Prostate gland (tissue), 2 donors: ENCODE data around the gene PPP2R2B. TPM values are rescaled to one million over a fixed set of nuclear protein-coding genes. Genes with fewer than 3 reads are reported as not detected.

Experiments used
- DNase-seq: peaks from one replicate; pipeline ENCODE4 v3.0.0-alpha.2; 2019; ENCODE audit warnings: low spot score
- H3K27ac ChIP-seq, 2 donors: fragments of 200-600 bp; sonication (generic); 2 replicates each; pipeline ENCODE4 v1.5.1; 2017 to 2019
- H3K27me3 ChIP-seq: fragments of 200-600 bp; sonication (generic); replicated peaks from 2 replicates; pipeline ENCODE4 v1.5.1; 2019; ENCODE audit not compliant: insufficient read depth
- H3K36me3 ChIP-seq, 2 donors: fragments of 200-600 bp; sonication (generic); 1 replicate in 1 of 2; 2 replicates in 1 of 2; pipeline versions ENCODE4 v1.5.1 to v1.8.1; 2017 to 2019
- H3K4me1 ChIP-seq: fragments of 200-600 bp; sonication (generic); replicated peaks from 2 replicates; pipeline ENCODE4 v1.5.1; 2019
- H3K4me3 ChIP-seq, 2 donors: fragments of 200-600 bp; sonication (generic); 2 replicates each; pipeline ENCODE4 v1.5.1; 2017 to 2019
- H3K9me3 ChIP-seq: fragments of 200-600 bp; sonication (generic); 2 replicates; pipeline ENCODE4 v1.5.1; 2017
- POLR2A ChIP-seq: fragments of 450-650 bp; IDR thresholded peaks from one replicate; pipeline ENCODE4 v1.6.1; 2016; ENCODE audit warnings: antibody characterized with exemption, mild to moderate bottlenecking
- POLR2AphosphoS5 ChIP-seq: sonication (generic); formaldehyde crosslinking; IDR thresholded peaks from one replicate; pipeline ENCODE4 v1.6.1; 2017; ENCODE audit warnings: antibody characterized with exemption
- WGBS: methylation state at CpG from one replicate; pipeline ENCODE4 v1.1.5; 2018; 5-methylcytosine and 5-hydroxymethylcytosine counted together
- intact Hi-C: fragments of 100-400 bp; cut with DNase I; formaldehyde crosslinking; loops from one replicate; pipeline ENCODE4 v1.14.2; 2022
- total RNA-seq, 2 donors: library from RNA; depleted of rRNA; stranded (reverse); fragments of >200 nt; gene quantifications; one replicate each; pipeline ENCODE4 v1.1.0, GENCODE V29; 2016
- TF ChIP-seq, protein P1 (sequence below), 4 experiments: fragments of 200-600 bp in 2 of 4; fragments of 450-650 bp in 2 of 4; sonication (generic) in 2 of 4; IDR thresholded peaks; 1 replicate in 3 of 4; 2 replicates in 1 of 4; pipeline ENCODE4 v1.5.1; 2016 to 2019; ENCODE audit warnings: antibody characterized with exemption in 4 of 4, mild to moderate bottlenecking in 2 of 4, moderate library complexity in 2 of 4

The PPP2R2B gene
- total RNA-seq, 2 donors from 2014 or later = 0.68 to 2.6 TPM

DNA sequence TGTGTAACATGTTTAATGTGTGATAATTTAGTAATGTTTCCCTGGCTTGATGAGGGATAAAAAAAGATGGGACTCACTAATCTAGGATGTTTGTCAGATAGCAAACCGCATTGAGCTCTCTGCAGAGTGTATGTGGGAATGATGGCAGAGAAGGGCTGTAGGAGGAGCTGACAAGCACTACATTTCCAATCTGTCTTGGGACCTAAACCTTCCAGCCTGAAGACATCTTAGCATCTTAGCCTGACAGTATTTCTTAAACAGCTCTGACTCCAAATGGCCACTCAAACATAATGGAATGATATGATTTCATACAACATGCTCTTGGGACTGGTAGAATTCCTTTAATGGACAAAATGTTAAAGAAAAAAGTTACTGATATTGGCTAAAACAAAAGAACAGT, 116.7 kb downstream of the PPP2R2B start:
- Histone ChIP-seq H3K9me3 (no peaks in the 10 kb centered on the region), H3K36me3 (no peaks in the 10 kb centered on the region), H3K27ac (no peak overlapping the region), H3K4me1 (no peaks in the 10 kb centered on the region), H3K4me3 (no peak overlapping the region), H3K27me3 (peaks cover 2% of the 10 kb centered on the region)
- DNase-seq = no peak
- TF ChIP-seq POLR2A = no peak
- WGBS = 71% methylated on average over 1 of the region's 1 CpG
- intact Hi-C loops = no loop called here

DNA sequence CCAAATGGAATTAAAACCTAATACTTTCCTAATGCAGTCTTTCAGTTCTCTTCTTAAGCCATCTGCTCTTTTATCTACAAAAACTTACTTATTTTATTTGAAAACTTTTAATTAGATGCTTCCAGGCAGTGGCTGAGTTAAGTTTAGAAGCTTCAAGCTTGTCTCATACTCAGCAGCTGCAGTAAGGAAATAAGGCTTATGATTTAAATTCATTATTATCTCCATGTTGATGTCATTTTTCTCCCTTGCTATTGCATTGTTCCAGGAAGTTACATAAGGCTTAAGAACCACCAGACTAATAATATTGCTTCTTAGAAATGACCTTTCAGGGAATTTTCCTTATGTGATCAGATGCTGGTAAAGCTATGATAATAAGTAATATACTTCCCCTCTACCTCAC, 119.6 kb downstream of the PPP2R2B start:
- intact Hi-C loops = no loop called here
- Histone ChIP-seq H3K9me3 (no peaks in the 10 kb centered on the region), H3K4me3 (no peak overlapping the region), H3K36me3 (no peaks in the 10 kb centered on the region), H3K27me3 (peaks cover 2% of the 10 kb centered on the region), H3K27ac (no peak overlapping the region), H3K4me1 (no peaks in the 10 kb centered on the region)
- TF ChIP-seq, protein P1, sequence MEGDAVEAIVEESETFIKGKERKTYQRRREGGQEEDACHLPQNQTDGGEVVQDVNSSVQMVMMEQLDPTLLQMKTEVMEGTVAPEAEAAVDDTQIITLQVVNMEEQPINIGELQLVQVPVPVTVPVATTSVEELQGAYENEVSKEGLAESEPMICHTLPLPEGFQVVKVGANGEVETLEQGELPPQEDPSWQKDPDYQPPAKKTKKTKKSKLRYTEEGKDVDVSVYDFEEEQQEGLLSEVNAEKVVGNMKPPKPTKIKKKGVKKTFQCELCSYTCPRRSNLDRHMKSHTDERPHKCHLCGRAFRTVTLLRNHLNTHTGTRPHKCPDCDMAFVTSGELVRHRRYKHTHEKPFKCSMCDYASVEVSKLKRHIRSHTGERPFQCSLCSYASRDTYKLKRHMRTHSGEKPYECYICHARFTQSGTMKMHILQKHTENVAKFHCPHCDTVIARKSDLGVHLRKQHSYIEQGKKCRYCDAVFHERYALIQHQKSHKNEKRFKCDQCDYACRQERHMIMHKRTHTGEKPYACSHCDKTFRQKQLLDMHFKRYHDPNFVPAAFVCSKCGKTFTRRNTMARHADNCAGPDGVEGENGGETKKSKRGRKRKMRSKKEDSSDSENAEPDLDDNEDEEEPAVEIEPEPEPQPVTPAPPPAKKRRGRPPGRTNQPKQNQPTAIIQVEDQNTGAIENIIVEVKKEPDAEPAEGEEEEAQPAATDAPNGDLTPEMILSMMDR (IDR thresholded peaks at IDR 0.05) = no peak
- TF ChIP-seq POLR2A (no peak), POLR2AphosphoS5 (no peak)
- no peak for DNase-seq

DNA sequence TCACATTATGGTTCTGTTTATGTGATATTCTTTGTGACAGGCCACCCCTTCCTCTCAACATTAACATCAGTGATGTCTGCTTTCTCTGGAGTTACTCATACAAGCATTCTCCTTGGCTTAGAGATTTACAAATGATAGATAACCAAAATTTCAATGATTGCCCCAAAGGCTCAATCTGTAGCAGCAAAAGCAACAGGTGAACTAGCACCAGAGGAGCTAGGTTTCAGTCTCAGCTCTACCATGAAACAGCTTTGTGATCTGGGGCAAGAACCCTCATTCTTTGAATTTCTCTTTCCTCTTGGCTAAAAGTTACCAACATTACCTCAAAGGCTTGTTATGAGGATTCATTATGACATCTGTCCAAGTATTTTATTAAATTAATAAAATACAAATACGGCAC, 120.5 kb downstream of the PPP2R2B start:
- intact Hi-C loops = no loop called here
- DNase-seq = no peak
- no peak overlapping the region for H3K4me3 ChIP-seq
- H3K4me1 ChIP-seq = no peaks in the 10 kb centered on the region
- TF ChIP-seq POLR2A = no peak
- H3K9me3 ChIP-seq = no peaks in the 10 kb centered on the region
- H3K27ac ChIP-seq = no peak overlapping the region
- 79% methylated on average over 1 of the region's 1 CpG for whole genome bisulfite sequencing
- H3K27me3 ChIP-seq = no peaks in the 10 kb centered on the region
- no peaks in the 10 kb centered on the region for H3K36me3 ChIP-seq

DNA sequence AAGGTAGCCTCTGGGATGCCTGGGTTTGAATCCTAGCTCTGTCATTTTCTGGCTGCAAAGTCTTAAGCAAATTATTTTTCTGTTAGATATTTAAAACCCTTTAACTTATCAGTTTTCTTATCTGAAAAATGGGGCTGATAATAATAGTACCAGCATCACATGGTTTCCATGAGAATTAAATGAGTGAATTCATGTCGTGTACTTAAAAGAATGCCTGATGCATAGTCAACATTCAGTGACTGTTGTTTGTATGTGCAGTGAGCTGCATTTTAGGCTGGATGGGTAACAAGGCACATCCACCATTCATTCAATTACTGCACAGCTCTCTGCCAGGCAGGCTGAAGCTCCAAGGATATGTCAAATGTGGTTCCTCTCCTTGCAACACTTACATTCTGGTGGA, 122.0 kb downstream of the PPP2R2B start:
- no peaks in the 10 kb centered on the region for H3K36me3 ChIP-seq
- no peaks in the 10 kb centered on the region for H3K9me3 ChIP-seq
- H3K27me3 ChIP-seq = no peaks in the 10 kb centered on the region
- H3K4me1 ChIP-seq = no peaks in the 10 kb centered on the region
- H3K27ac ChIP-seq = no peak overlapping the region
- intact Hi-C loops = no loop called here
- TF ChIP-seq, protein P1 (IDR thresholded peaks at IDR 0.05) = no peak
- TF ChIP-seq POLR2AphosphoS5 (no peak), POLR2A (no peak)
- DNase-seq = no peak
- no peak overlapping the region for H3K4me3 ChIP-seq
- 45% methylated on average over 1 of the region's 1 CpG for WGBS

DNA sequence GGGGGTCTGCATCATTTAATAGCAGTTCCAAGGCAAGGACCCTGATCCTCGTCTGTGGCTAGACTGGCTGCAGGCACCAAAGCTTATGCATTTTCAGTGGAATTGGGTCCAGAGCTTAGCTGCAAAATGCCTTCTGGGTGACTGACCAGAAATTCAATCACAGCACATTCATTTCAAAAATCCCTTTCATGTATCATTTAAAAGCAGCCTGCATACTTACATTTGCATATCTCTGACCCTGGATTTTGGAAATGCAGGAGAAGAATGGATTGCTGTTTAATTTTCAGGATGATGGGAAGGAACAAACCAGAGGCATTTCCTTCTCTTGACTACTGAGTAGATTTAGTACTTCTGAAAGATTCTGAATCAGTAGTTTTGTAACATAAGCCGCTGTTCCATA, 122.8 kb downstream of the PPP2R2B start:
- 43% methylated on average over 2 of the region's 2 CpGs for WGBS
- TF ChIP-seq POLR2AphosphoS5 (no peak), POLR2A (no peak)
- TF ChIP-seq, protein P1 (IDR thresholded peaks at IDR 0.05) = no peak
- no peak for DNase-seq

DNA sequence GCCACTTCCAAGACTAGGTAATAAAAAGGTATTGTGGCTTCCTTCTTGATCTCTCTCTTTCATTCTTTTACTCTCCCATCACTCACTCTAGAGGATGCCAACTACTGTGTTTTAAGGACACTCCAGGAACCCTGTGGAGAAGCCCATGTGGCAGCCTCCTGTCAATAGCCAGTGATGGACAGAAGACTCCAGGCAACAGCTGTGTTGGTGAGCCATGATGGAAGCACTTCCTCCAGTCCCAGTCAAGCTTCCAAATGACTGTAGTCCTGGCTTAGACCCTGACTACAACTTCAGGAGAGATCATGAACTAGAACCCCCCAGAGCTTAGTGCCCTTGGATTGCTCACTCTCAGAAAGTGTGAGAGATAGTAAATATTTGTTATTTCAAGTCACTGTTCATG, 123.9 kb downstream of the PPP2R2B start:
- H3K9me3 ChIP-seq = no peaks in the 10 kb centered on the region
- DNase-seq = no peak
- intact Hi-C loops = no loop called here
- no peaks in the 10 kb centered on the region for H3K27me3 ChIP-seq
- TF ChIP-seq POLR2A (no peak), POLR2AphosphoS5 (no peak)
- TF ChIP-seq, protein P1 (IDR thresholded peaks at IDR 0.05) = no peak
- no peak overlapping the region for H3K4me3 ChIP-seq
- H3K36me3 ChIP-seq = no peaks in the 10 kb centered on the region
- H3K27ac ChIP-seq = no peak overlapping the region
- H3K4me1 ChIP-seq = no peaks in the 10 kb centered on the region

More for the DNA sequence above, 122.8 kb downstream of the PPP2R2B start:
- no peaks in the 10 kb centered on the region for H3K4me1 ChIP-seq
- H3K27ac ChIP-seq = no peak overlapping the region
- H3K4me3 ChIP-seq = no peak overlapping the region
- intact Hi-C loops = no loop called here
- H3K36me3 ChIP-seq = no peaks in the 10 kb centered on the region
- no peaks in the 10 kb centered on the region for H3K27me3 ChIP-seq
- H3K9me3 ChIP-seq = no peaks in the 10 kb centered on the region
